Erythroblast (primary cell): Measurements from ENCODE around the gene RAG1.
"Not testable (repeated sequence)": the region's sequence is repeated elsewhere in the genome, so short reads cannot be mapped to it uniquely, and the experiment has no call there.

Source experiments
- GATA1 ChIP-seq: IDR thresholded peaks from 2 replicates; pipeline ENCODE4 v1.6.1; 2011; ENCODE audit warnings: low read depth, mild to moderate bottlenecking, control low read depth, low read length, moderate library complexity
- POLR2A ChIP-seq: IDR thresholded peaks from 2 replicates; pipeline ENCODE4 v1.6.1; 2011; ENCODE audit warnings: mild to moderate bottlenecking, low read length

DNA sequence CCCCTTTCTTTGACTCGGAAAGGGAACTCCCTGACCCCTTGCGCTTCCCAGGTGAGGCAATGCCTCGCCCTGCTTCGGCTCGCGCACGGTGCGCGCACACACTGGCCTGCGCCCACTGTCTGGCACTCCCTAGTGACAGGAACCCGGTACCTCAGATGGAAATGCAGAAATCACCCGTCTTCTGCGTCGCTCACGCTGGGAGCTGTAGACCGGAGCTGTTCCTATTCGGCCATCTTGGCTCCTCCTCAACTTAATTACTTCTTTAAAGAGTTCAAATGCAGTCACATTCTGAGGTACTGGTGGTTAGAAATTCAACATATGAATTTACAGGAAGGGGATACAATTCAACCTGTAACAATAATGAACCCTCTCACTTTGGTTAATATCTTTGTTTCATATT lies 10.4 kb upstream of the RAG1 start:
- TF ChIP-seq POLR2A, GATA1: not testable (repeated sequence)
